SK-N-SH treated with all-trans-retinoic acid at 6 μM for 48 hours (cell line): Measurements from ENCODE around the gene PCDH9.

Experiments
- ATAC-seq: fragments of 200-7000 bp; cut with Tn5 transposase; 3 replicates; pipeline ENCODE4 v1.9.1; 2020; ENCODE audit warnings: mild to moderate bottlenecking, moderate library complexity
- ARNTL ChIP-seq: fragments of 450-650 bp; formaldehyde crosslinking; IDR thresholded peaks from 2 replicates; pipeline ENCODE4 v1.5.0; 2020; ENCODE audit warnings: low read depth, mild to moderate bottlenecking, moderate library complexity, borderline replicate concordance
- CREB5 ChIP-seq: fragments of 250-450 bp; sonication (Bioruptor Pico); IDR thresholded peaks from 2 replicates; pipeline ENCODE4 v1.5.1; 2020; ENCODE audit warnings: low read depth, mild to moderate bottlenecking, moderate library complexity
- CSRNP3 ChIP-seq: fragments of 250-450 bp; sonication (Bioruptor Pico); IDR thresholded peaks from 2 replicates; pipeline ENCODE4 v1.5.1; 2021; ENCODE audit warnings: mild to moderate bottlenecking, moderate library complexity
- GLIS3 ChIP-seq: fragments of 250-450 bp; sonication (Bioruptor Pico); IDR thresholded peaks from 2 replicates; pipeline ENCODE4 v1.5.0; 2020; ENCODE audit warnings: mild to moderate bottlenecking, moderate library complexity
- ISL1 ChIP-seq: fragments of 250-450 bp; sonication (Bioruptor Pico); IDR thresholded peaks from 2 replicates; pipeline ENCODE4 v2.1.2; 2022; ENCODE audit warnings: mild to moderate bottlenecking, moderate library complexity
- OSR1 ChIP-seq: fragments of 250-450 bp; sonication (Bioruptor Pico); IDR thresholded peaks from 2 replicates; pipeline ENCODE4 v1.8.0; 2022; ENCODE audit warnings: moderate library complexity, mild to moderate bottlenecking, inconsistent platforms
- PATZ1 ChIP-seq: fragments of 250-450 bp; sonication (Bioruptor Pico); IDR thresholded peaks from 2 replicates; pipeline ENCODE4 v1.8.0; 2020; ENCODE audit warnings: mild to moderate bottlenecking, moderate library complexity, borderline replicate concordance
- POU6F1 ChIP-seq: fragments of 250-450 bp; sonication (Bioruptor Pico); IDR thresholded peaks from 2 replicates; pipeline ENCODE4 v1.8.0; 2021; ENCODE audit warnings: low read depth, mild to moderate bottlenecking, moderate library complexity, borderline replicate concordance
- PPARA ChIP-seq: fragments of 250-450 bp; sonication (Bioruptor Pico); IDR thresholded peaks from 2 replicates; pipeline ENCODE4 v1.5.0; 2020; ENCODE audit warnings: mild to moderate bottlenecking, borderline replicate concordance
- RARB ChIP-seq: fragments of 250-450 bp; sonication (Bioruptor Pico); IDR thresholded peaks from 2 replicates; pipeline ENCODE4 v1.8.0; 2021; ENCODE audit warnings: mild to moderate bottlenecking, moderate library complexity
- SNAI2 ChIP-seq: fragments of 250-450 bp; sonication (Bioruptor Pico); IDR thresholded peaks from 2 replicates; pipeline ENCODE4 v1.5.0; 2020; ENCODE audit warnings: mild to moderate bottlenecking, moderate library complexity
- TCF4 ChIP-seq: fragments of 250-450 bp; sonication (Bioruptor Pico); IDR thresholded peaks from 2 replicates; pipeline ENCODE4 v1.8.0; 2021; ENCODE audit warnings: mild to moderate bottlenecking, moderate library complexity, borderline replicate concordance
- TOX ChIP-seq: fragments of 250-450 bp; sonication (Bioruptor Pico); IDR thresholded peaks from 2 replicates; pipeline ENCODE4 v1.8.0; 2021; ENCODE audit warnings: mild to moderate bottlenecking, moderate library complexity, borderline replicate concordance
- TSHZ2 ChIP-seq: fragments of 250-450 bp; sonication (Bioruptor Pico); IDR thresholded peaks from 2 replicates; pipeline ENCODE4 v1.5.0; 2020; ENCODE audit warnings: mild to moderate bottlenecking, moderate library complexity
- ZC3H10 ChIP-seq: fragments of 250-450 bp; sonication (Bioruptor Pico); IDR thresholded peaks from 2 replicates; pipeline ENCODE4 v1.5.1; 2021; ENCODE audit warnings: mild to moderate bottlenecking, moderate library complexity
- ZFP3 ChIP-seq: fragments of 250-450 bp; sonication (Bioruptor Pico); IDR thresholded peaks from 2 replicates; pipeline ENCODE4 v1.5.0; 2020; ENCODE audit warnings: mild to moderate bottlenecking, moderate library complexity
- ZNF70 ChIP-seq: fragments of 450-650 bp; formaldehyde crosslinking; IDR thresholded peaks from 2 replicates; pipeline ENCODE4 v1.5.0; 2020; ENCODE audit warnings: mild to moderate bottlenecking, moderate library complexity
- ZNF8 ChIP-seq: fragments of 450-650 bp; formaldehyde crosslinking; IDR thresholded peaks from 2 replicates; pipeline ENCODE4 v1.5.0; 2020; ENCODE audit warnings: mild to moderate bottlenecking, moderate library complexity

PCDH9 gene

GRCh38 chr13:67228916-67229315, 1.2 kb downstream of the PCDH9 start:
- ATAC-seq = 0 out of 3 replicates have a peak, but pooled peaks have one; percentile 9
- TF ChIP-seq ARNTL (CRISPR knock-in tag) (no peak), ZNF70 (CRISPR knock-in tag) (no peak), TSHZ2 (CRISPR knock-in tag) (no peak), CREB5 (CRISPR knock-in tag) (no peak), RARB (CRISPR knock-in tag) (no peak), ZC3H10 (no peak), PATZ1 (no peak), CSRNP3 (no peak), ZFP3 (CRISPR knock-in tag) (no peak), SNAI2 (CRISPR knock-in tag) (no peak), ZNF8 (CRISPR knock-in tag) (no peak), GLIS3 (CRISPR knock-in tag) (no peak), OSR1 (CRISPR knock-in tag) (no peak), ISL1 (CRISPR knock-in tag) (no peak)
- TF ChIP-seq, all 23 proteins: peak for 0

- ATAC-seq = no peak
- TF ChIP-seq ZC3H10 (no peak), PATZ1 (no peak), ZNF8 (CRISPR knock-in tag) (no peak), CSRNP3 (no peak), ISL1 (CRISPR knock-in tag) (no peak), POU6F1 (CRISPR knock-in tag) (no peak), ZFP3 (CRISPR knock-in tag) (no peak), PPARA (CRISPR knock-in tag) (no peak), TOX (CRISPR knock-in tag) (no peak), TCF4 (no peak), CREB5 (CRISPR knock-in tag) (no peak), GLIS3 (CRISPR knock-in tag) (no peak)
- TF ChIP-seq, all 23 proteins: peak for 0
These were observed 2.1 kb downstream of the PCDH9 start for GRCh38 chr13:67228031-67228430.
